CD4-positive, alpha-beta T cell treated with Interleukin-17A for 4 hours (primary cell): ENCODE measurements around the gene ADARB2.

ENCODE experiments used
- DNase-seq: peaks from one replicate; pipeline ENCODE4 v3.0.0-alpha.2; 2020; ENCODE audit warnings: mixed read lengths

ADARB2 gene

DNA sequence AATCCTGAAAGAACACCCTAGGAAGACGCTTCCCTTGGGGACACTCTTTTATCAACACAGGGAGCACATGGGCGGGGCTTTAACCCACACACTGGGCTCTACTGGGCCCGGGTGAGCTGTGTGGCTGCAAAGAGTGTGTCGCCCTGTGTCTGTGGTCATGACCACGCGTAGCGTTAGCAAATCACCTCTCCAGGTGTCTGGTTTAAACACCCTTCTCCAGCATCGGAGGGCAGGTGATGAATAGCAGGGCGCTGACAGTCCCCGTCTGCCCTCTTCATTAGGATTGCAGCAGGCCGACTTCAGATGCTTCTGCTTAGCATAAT is 127.7 kb downstream of the ADARB2 start:
- DNase-seq, result no peak

DNA sequence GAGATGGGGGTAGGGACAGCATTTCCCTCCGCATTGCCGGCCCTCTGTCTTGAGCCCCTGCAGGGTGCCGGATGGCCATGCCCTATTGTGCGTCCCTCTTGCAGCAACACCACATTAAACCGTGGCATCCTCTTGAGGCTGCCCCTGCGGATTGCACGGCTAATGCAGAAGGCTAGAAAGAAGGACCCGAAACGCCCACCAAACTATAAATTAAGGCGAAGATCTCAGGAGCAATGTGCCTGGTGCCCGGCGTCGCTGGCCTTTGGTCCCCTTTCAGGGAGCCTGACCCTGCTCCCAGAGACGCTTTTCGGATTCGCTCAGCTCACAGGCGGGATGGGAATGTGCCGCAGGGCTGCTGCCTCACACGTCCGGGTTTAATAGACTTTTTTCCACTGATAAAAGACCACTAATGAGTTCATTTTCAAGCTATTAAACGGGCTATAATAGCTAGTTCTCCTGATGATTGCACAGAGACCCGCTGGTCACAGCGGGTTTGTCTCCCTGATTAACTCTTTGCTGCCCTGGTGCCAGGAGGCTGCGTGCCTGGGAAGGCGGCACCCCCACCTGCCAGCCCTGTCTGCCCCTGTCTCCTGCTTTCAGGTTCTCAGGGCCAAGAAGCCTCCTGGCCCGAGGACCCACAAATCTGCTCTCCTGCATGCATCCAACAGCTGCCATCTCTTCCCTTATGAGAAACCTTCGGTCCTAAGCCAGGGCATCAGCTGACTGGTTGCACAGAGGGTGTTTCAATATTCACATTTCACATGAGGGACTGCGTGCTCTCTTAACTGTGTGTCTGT is 128.3 kb downstream of the ADARB2 start:
- DNase-seq, result no peak

DNA sequence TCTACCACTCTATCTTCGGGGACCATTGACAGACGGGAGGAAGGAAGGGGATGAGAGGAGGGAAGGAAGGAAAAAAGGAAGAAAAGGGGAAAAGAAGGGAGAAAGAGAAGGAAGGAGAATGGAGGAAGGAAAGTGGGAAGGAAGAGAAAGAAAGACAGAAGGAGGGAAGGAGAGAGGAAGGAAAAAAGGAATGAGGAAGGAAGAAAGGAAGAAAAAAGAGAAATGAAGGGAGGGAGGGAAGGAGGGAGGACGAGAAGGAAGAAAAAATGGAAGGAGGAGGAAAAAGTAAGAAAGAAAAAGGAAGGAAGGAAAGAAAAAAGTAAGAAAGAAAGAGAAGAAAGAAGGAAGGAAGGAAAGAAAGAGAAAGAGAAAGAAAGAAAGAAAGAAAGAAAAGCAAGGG is 128.9 kb downstream of the ADARB2 start:
- no peak for DNase-seq

DNA sequence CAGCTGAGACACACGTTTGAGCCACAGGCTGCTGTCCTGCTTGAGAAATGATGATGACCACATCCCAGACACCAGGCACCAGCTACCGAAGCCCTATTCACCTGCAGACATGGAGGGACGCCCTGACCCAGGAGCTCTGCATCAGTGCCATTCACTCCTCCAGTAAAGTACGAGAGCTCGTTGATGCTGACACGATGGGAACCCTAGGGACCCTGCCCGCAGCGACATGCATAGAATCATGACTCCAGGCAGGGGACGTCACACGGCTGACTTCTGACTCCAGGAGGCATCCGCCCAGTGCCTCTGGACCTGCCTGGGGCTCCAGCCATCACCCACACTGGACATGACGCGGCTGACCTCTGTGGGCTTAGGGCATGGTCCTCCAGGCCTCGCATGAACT is 129.9 kb downstream of the ADARB2 start:
- no peak for DNase-seq

DNA sequence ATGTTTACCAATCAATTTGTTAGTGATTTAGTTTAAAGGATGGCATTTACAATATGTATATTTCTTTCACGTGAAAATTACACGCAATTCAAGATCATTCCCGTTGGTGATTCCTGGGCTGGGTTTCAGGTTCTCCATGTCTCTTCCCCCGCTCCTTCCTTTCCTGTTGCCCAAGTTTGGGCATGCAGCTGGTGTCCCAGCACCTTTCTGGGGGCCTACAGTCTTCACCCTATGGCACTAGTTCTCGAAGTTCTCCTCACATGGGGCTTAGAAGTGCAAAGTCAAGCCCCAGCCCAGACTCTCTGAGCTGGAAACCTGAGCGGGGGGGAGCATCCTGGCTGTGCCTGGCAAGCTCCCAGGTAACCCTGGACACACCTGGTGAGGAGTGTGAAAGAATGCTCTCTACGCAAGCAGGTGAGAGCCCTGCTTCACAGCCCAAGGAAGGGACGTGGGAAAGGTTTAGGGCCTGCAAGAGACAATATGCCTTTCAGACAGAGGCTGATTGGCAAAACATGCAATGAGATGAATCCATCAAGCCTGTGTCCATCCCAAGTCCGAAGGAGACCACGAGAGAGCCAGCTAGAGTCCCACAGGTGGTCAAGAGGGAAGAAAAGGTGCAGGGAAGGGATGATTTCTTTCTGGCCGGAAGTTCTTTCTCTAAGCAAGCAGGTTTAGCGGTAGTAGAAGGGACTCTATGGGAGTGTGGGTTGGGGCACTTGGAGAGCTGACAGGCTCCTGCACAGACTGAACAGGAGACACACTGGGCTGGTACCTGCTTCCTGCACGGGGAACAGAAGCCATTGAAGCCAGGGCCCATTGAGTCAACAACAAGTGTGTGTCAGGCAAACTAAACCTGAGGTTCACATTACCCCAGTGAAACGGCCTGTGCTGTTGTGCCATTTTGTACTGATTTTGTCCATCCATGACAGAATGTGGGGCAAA is 131.1 kb downstream of the ADARB2 start:
- DNase-seq, result no peak

DNA sequence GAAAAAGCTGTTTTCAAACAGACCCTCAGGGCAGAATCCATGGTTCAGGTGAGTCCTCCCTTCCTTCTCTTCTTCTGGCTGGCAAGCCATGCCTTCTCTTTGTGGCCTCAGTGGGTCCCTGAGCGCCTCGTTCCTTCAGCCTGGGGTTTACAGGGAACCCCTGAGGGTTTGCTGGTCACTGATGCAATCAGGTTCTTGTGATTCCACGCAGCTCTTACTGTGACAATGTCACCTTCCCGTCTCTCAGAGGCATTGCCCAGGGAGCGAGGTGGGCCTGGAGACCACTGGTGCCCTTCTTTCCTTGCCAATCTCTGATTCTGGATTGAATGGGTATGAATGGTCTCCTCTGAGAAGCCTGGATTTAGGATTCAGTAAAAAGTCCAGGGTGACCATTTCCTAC is 132.2 kb downstream of the ADARB2 start:
- no peak for DNase-seq

DNA sequence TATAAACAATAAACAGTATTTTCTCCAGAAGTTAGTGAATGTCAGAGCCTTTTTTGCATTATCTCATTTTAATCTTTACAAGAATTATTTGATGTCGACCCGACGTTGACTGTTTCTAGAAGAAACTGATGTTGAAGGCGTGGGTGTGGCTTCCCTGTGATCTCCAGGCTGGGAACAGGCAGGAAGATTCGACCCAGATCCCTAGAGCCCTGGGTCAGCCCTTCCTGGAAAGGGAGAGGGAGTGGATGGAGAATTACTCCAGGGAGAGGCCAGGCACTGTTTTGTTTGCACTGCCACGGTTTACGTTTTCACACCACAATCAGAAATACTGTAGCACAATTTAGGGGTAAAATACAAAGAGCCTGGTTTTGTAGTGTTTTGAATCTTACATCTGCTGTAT is 133.1 kb downstream of the ADARB2 start:
- no peak for DNase-seq

DNA sequence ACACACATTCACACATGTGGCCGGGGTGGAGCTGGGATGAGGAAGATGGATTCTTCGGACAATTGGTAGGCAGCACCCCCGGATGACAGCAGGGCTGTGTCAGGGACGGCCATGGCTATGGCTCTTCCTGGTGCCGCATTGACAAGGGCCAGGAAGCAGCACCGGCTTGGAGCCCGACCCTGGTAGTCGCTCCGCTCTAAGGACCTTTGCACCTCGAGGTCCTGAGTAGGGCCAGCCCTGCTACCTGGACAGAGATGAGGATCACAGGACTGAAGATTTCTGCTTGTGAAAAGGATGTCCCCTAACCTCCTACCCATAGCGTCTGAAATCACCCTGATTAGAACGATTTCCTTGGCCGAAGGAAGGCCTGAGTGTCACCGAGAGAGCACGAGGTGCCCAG is 134.1 kb downstream of the ADARB2 start:
- no peak for DNase-seq

DNA sequence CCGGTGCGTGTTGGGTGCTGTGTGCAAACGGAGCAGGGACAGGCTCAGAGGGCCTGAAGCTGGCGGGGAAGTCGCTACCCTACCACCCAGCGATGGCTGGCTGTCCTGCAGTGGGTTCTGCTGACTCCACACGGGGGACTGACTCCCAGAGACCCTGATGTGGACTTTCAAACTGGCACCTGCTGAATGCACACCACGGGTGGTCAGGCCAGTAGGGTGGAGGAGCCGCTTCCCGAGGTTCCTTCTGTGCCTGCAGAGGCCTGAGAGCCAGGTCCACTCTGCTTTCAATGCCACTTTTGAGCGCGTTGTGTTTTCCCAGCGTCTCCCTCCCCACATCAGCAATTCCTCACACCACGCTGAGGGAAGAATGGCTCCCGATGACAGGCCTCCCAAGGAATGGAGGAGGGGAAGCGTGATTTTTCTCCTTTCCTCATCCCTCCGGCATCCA is 135.3 kb downstream of the ADARB2 start:
- no peak for DNase-seq

DNA sequence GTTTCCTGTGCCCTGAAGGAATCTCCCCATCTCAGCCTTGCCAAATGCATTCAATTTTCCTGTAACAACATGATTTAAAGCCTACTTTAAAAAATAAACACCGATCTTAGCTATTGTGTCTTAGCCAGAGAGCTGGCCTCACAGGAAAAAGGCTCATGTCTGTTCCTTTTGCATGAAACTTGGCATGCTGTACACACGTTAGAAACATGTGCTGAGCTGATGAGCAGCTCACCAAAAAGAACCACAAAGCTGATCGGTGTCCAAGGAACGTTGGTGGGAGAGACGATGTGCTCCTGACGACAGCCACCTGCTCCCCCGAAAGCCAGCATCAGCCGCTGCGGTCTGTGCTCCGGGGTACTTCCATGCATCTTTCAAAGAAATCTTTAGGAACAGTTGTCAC is 135.9 kb downstream of the ADARB2 start:
- DNase-seq, result no peak

DNA sequence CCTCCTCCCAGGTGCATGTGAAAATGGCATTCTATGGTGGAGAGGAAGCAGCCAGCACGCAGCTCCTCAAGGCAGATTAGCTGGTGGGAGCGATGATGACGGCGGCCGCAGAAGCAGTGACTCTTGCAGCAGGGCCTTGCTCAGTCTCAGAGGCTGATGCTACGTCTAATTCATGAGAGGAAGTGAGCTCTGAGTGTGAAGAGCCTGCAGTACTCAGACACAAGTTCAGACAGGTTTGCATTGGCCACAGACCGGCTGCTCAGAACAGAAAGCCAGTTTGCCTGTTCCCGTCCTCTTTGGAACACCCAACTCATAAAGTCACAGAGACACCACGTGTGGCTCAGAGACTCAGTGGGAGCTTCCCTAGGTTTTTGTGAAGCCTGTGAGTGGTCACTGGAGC is 136.5 kb downstream of the ADARB2 start:
- no peak for DNase-seq

DNA sequence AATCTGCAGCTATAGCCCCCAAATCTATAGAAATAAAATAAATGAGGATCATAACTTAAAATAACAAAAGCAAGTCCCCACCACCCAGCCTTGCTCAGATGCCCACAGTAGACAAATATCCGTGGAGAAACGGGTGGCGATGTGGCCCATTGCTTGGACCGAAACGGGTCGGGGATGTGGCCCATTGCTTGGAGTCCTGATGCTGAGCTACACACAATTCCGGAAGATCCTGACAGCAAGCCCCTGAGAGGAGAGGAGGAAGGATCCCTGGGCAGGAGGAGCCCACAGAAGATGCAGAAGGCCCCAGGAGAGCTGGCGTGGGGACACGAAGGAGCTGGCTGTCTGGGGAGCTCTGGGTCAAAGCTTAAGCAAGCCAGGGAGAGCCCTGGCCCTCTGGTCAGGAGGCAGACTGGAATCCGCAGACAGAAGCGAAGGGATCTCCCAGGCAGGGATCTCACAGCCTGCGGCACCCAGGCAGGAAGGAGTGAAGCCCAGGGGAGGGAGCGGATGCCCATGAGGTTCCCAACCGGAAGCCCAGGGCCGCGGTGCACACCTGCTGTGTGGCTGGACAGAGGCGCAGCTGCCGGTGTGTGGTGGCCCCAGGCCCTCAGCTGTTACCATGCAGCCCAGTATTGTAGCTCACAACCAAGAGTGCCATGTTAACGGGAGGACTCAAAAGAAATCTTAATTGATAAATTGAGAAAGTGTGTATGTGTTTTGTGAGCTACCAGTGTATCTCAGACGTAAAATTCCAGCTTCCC is 138.8 kb downstream of the ADARB2 start:
- no peak for DNase-seq

DNA sequence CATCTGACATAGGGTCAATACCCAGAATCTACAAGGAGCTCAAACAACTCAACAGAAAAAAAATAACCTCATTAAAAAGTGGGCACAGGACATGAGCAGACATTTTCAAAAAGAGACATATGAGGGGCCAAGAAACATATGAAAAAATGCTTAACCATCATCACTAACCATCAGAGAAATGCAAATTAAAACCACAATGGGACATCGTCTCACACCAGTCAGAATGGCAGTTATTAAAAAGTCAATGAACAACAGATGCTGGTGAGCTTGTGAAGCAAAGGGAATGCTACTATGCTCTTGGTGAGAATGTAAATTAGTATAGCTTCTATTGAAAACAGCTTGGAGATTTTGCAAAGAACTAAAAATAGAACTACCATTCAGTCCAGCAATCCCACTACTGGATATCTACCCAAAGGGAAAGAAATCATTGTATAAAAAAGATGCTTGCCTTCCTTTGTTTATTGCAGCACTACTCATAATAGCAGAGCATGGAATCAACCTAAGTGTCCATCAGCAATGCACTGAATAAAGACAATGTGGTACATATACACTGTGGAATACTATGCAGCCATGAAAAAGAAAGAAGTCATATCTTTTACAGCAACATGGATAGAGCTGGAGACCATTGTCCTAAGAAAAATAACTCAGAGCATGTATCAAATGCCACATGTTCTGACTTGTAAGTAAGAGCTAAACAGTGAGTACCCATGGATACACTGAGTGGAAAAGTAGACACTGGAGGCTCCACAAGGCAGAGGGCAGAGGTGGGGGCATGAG is 139.8 kb downstream of the ADARB2 start:
- no peak for DNase-seq

DNA sequence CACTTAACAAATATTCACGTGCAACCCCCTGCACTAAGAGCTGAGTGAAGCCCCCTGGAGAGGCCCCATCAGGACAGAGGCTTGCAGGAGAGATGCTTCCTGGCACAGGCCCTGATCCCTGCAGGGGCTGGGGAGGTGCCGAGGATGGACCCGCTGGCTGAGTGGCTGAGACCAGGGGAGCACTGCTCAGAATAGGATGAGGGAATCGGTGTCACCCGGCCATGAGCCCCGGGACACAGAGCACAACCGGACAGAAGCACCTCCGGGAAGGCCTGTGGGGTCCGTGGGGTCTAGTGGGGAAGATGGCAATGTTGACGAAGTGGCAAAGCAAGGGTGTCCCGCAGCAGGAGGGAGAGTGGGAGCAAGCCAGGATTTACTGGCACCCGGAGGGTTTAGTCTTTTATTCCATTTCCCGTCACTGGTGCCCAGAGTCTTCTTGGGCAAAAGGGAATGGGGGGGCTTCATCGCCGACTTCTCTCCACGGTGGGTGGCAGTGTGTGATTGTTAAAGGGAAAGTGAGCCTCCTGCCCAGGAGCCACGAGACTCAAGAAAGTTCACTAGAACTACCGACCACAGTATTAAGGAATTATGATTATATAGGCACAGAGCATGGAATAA is 140.7 kb downstream of the ADARB2 start:
- DNase-seq, result no peak

DNA sequence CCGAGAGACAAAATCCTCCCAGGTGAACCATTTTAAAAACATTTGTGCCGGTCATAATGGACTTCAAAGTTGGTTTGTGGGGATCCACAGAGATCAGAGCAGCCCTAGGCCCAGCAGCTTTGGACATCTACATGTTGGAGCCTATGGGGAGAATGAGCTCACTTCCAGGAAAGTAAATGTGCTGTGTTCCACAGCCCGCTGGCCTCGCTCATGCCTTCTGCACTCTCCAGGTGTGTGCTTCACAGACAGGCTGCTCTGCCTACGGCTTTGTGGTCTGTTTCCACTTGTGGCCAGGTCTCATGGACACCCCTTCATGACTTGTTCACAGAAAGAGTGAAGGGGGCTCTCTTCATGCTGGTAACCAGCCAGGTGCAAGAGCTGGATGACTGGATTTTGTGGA is 141.6 kb downstream of the ADARB2 start:
- no peak for DNase-seq

DNA sequence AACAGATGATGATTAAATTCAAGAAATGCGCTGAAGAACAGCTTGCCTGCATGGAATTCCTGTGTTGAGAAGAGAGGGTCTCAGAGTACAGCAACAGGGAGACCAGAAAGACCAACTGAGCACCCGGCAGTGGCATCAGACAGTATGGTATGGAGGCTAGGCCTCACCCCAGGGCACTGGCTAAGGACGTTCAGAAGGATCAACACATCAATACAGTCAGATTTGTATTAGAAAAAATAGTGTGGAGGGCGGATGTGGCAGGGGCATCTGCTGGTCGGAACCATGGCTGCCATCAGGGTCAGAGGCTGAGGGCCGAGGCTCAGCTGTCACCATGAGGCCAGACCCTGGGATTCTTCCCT is 142.1 kb downstream of the ADARB2 start:
- no peak for DNase-seq

DNA sequence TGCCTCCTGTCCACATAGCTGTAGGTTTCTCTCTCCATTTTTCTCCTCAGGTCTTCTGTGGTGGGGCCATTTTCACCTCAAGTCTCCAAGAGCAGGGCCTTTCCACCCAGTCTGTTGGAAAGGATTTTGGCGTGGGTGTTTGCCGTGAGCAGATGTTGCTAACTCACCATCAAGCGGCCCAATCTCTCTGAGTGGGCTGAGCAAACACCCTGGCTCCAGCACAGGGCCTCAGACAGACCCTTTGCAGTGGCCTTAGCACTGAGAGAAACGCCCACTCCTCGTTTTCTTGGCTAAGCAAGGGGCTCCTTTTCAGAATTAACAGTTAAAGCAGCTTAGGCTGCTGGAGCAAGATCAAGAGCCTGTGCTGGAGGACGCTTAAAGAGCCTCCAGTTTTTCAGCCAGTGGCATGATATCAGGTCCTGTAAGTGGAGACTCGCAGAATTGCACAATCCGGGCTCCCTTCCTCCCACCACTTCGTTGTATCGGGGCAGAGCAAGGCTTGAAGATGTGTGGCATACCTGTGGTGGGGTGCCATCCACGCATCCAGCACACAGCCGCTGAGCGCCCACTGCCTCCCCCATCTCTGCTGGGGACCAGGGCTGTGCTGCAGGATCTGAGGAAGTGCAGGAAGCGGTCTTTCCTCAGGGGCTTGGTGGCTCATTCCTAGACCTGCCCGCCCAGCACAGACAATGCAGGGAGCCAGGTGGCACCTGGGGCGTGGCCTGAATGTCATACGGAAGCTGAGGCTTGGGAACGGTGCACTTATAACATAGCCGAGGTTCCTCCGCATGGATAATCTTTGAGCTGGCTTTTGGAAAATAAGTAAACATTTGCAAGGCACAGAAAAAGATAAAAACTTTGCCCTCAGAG is 142.7 kb downstream of the ADARB2 start:
- DNase-seq, result no peak

DNA sequence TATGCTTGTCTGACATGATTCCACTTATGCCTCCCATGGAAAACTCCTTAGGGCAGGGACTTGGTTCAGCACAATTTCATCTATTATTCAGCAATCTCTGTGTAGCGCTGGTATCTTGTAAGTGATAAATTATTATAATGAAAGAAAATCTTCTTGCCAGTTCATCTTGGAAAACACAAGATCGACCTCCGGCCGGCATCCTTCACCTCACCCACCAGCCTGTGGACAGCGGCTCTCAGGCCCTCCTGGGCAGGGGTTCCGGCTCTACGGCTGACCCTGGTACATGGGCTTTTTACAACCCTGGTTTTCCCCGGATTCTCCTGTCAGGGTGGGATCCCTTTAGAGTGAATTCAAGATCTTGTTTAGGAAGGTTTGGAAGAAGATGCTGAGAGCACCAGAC is 145.6 kb downstream of the ADARB2 start:
- no peak for DNase-seq

DNA sequence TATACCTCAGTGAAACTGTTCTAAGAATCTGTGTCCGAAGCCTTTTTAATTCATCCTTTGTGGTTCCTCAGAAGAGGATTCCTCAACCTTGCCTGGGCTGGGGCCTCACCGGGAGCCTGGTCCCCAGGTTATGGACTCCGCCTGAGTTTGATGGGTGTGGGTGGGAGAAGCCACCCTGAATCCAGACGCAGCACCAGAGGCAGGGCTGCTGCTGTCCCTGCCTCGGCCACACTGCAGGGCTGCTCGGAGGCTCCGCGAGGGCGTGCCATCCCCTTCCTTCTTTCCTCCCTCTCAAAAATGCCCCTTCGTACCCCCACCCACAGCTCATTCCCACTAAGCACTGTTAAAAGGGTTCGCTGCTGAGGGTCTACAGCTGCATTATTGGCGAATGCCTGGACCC is 146.3 kb downstream of the ADARB2 start:
- DNase-seq, result no peak

DNA sequence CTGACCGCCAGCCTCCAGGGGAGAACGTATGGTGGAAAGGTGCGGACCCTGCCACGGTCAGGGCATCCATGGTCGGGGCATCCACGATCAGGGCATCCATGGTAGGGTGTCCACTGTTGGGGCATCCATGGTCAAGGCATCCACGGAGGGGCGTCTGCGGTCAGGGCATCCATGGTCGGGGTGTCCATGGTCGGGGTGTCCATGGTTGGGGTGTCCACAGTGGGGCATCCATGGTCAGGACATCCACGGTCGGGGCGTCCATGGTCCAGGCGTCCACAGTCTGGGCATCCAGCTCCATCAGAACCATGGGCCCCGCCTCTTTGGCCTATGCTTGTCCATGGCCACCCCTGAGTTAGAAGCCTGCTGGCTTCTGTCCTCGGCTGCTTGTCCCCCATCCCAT is 148.1 kb downstream of the ADARB2 start:
- DNase-seq, result no peak

DNA sequence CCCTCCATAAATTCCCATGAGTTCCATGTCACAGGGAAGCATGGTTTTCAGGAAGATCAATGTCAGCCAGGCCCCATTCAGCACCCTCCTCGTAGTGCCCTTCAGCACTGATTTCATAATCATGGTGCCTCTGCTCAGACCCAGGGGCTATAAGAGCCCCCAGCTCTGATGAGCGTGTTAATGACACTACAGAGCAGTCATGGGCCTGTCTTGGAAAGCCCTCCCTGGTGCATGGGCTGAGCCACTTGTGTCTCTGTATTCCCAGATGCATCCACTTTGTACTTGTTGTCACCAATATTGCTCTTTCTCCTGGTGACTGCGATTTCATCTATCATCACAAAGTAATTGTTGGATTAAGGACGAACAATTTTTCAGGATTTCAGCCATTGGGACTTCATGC is 154.6 kb downstream of the ADARB2 start:
- DNase-seq, result no peak
